Measurements from ENCODE around the gene AMBRA1.

AMBRA1 gene

GRCh38 chr11:46391578-46392420 is 202.0 kb downstream of the AMBRA1 start, which contains the start of gene CHRM4:
Gene CHRM4, minus strand, starts transcription at chr11:46391776. Its CDS starts 5,219 bp downstream, at chr11:46386557.
- peak; percentile 86 for DNase-seq

- DNase-seq: no peak
These were observed 202.6 kb downstream of the AMBRA1 start for GRCh38 chr11:46391186-46391577.

- no peak for DNase-seq
These were observed 203.3 kb downstream of the AMBRA1 start for GRCh38 chr11:46390331-46391171.

GRCh38 chr11:46389450-46390330 is 204.1 kb downstream of the AMBRA1 start:
- DNase-seq: peak; percentile 52

GRCh38 chr11:46388619-46389449 is 205.0 kb downstream of the AMBRA1 start:
- DNase-seq: no peak

- DNase-seq: no peak
These were observed 205.8 kb downstream of the AMBRA1 start for GRCh38 chr11:46387919-46388618.

GRCh38 chr11:46387456-46387855 is 206.4 kb downstream of the AMBRA1 start:
- no peak for DNase-seq

GRCh38 chr11:46386674-46387073 is 207.1 kb downstream of the AMBRA1 start:
- no peak for DNase-seq

- no peak for DNase-seq
These were observed 207.7 kb downstream of the AMBRA1 start for GRCh38 chr11:46386005-46386578.

GRCh38 chr11:46385169-46386004 is 208.4 kb downstream of the AMBRA1 start:
- DNase-seq: no peak

GRCh38 chr11:46383974-46384701 is 209.7 kb downstream of the AMBRA1 start:
- no peak for DNase-seq

GRCh38 chr11:46383404-46383758 is 210.4 kb downstream of the AMBRA1 start:
- no peak for DNase-seq

- no peak for DNase-seq
These were observed 211.0 kb downstream of the AMBRA1 start for GRCh38 chr11:46382646-46383403.

GRCh38 chr11:46381819-46382645 is 211.8 kb downstream of the AMBRA1 start:
- DNase-seq: no peak

GRCh38 chr11:46381048-46381818 is 212.6 kb downstream of the AMBRA1 start, which contains the start of gene MDK:
Gene MDK, plus strand, starts transcription at chr11:46381669. Its CDS starts 389 bp downstream, at chr11:46382058.
- peak; percentile 53 for DNase-seq

- DNase-seq: peak; percentile 48
These were observed 213.3 kb downstream of the AMBRA1 start for GRCh38 chr11:46380340-46381047.
